Measurements from ENCODE around the gene HEG1. TPM values are rescaled to one million over a fixed set of nuclear protein-coding genes. Genes with fewer than 3 reads are reported as not detected.

The HEG1 gene
- total RNA-seq, 1 experiment from 2014 or later: 0.33 TPM

GRCh38 chr3:125048282-125048681 lies 7.5 kb downstream of the HEG1 start:
- no peak for DNase-seq (ENCODE audit: low spot score)

- DNase-seq (ENCODE audit: low spot score): no peak
Measured at GRCh38 chr3:125045965-125046364, 9.8 kb downstream of the HEG1 start.

- DNase-seq (ENCODE audit: low spot score): no peak
Measured at GRCh38 chr3:125045194-125045593, 10.6 kb downstream of the HEG1 start.

GRCh38 chr3:125043599-125044151 lies 12.1 kb downstream of the HEG1 start:
- DNase-seq (ENCODE audit: low spot score): no peak

GRCh38 chr3:125042725-125043406 lies 12.9 kb downstream of the HEG1 start:
- DNase-seq (ENCODE audit: low spot score): no peak

GRCh38 chr3:125039131-125040100 lies 16.4 kb downstream of the HEG1 start:
- no peak for DNase-seq (ENCODE audit: low spot score)

- DNase-seq (ENCODE audit: low spot score): no peak
Measured at GRCh38 chr3:125037498-125038150, 18.2 kb downstream of the HEG1 start.

GRCh38 chr3:125035217-125035616 lies 20.6 kb downstream of the HEG1 start:
- no peak for DNase-seq (ENCODE audit: low spot score)

GRCh38 chr3:125033616-125034015 lies 22.2 kb downstream of the HEG1 start:
- no peak for DNase-seq (ENCODE audit: low spot score)

- no peak for DNase-seq (ENCODE audit: low spot score)
Measured at GRCh38 chr3:125033135-125033534, 22.7 kb downstream of the HEG1 start.

- DNase-seq (ENCODE audit: low spot score): no peak
Measured at GRCh38 chr3:125032683-125033082, 23.1 kb downstream of the HEG1 start.

- no peak for DNase-seq (ENCODE audit: low spot score)
Measured at GRCh38 chr3:125032100-125032643, 23.6 kb downstream of the HEG1 start.

- no peak for DNase-seq (ENCODE audit: low spot score)
Measured at GRCh38 chr3:125031544-125031943, 24.3 kb downstream of the HEG1 start.

- no peak for DNase-seq (ENCODE audit: low spot score)
Measured at GRCh38 chr3:125028657-125029056, 27.1 kb downstream of the HEG1 start.

- no peak for DNase-seq (ENCODE audit: low spot score)
Measured at GRCh38 chr3:125025642-125026041, 30.2 kb downstream of the HEG1 start.

- DNase-seq (ENCODE audit: low spot score): no peak
Measured at GRCh38 chr3:125024817-125025216, 31.0 kb downstream of the HEG1 start.

GRCh38 chr3:125023833-125024555 lies 31.8 kb downstream of the HEG1 start:
- DNase-seq (ENCODE audit: low spot score): no peak

GRCh38 chr3:125022206-125022605 lies 33.6 kb downstream of the HEG1 start:
- no peak for DNase-seq (ENCODE audit: low spot score)

- DNase-seq (ENCODE audit: low spot score): no peak
Measured at GRCh38 chr3:125019271-125019670, 36.5 kb downstream of the HEG1 start.

- DNase-seq (ENCODE audit: low spot score): no peak
Measured at GRCh38 chr3:125017406-125017805, 38.4 kb downstream of the HEG1 start.
